GM10248 (cell line): Measurements from ENCODE around the gene MDN1.
A peak's percentile ranks its signal among the peaks of the same experiment; 100 is the strongest.

Source experiments
- CTCF ChIA-PET: fragments of 300-600 bp; sonication (Branson Sonifier 250); formaldehyde crosslinking; extraction: SDS; loops from one replicate; lab custom pipeline; 2021; ENCODE audit warnings: antibody characterized with exemption; lab: Yijun Ruan, JAX
- POLR2A ChIA-PET: fragments of 350-650 bp; sonication (Branson Sonifier 250); formaldehyde crosslinking; extraction: SDS; loops from one replicate; lab custom pipeline; 2020; ENCODE audit warnings: antibody characterized with exemption; lab: Yijun Ruan, JAX
- DNase-seq: peaks from one replicate; pipeline ENCODE4 v3.0.0; 2012; ENCODE audit errors: extremely low spot score
- TF ChIP-seq, protein P1 (sequence below): IDR thresholded peaks from 2 replicates; pipeline ENCODE4 v1.5.1; 2012; ENCODE audit warnings: mild to moderate bottlenecking, low read depth; ENCODE audit errors: extremely low read depth, missing control alignments, control extremely low read depth

Gene MDN1

DNA sequence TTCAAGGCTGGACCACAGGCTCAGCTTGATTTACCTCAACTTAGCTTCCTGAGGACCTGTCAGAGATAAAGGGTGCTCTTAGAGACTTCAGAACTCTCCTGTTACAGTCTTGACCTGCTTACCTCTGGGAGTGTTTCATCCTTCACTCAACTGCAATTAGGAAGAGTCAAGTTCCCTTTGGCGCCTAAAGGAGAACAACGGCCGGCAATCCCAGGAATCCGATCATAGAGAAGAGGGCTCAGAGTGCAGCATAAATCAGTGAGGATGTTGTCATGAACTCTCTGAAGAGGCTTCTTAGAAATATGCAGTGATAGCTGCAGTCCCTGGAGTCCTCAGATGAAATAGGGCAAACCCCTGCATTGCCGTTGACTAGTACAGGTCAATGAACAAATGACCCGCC lies 217.4 kb downstream of the MDN1 start:
- ChIA-PET CTCF (interaction anchor here (1.0 to 2.1 kb wide), 3 partner anchors 9 to 170 kb away, joined by 3 to 5 read pairs (median 5); no protein-coding TSS in a partner anchor), POLR2A (no interaction called here)
- no peak for DNase-seq
- TF ChIP-seq, protein P1, sequence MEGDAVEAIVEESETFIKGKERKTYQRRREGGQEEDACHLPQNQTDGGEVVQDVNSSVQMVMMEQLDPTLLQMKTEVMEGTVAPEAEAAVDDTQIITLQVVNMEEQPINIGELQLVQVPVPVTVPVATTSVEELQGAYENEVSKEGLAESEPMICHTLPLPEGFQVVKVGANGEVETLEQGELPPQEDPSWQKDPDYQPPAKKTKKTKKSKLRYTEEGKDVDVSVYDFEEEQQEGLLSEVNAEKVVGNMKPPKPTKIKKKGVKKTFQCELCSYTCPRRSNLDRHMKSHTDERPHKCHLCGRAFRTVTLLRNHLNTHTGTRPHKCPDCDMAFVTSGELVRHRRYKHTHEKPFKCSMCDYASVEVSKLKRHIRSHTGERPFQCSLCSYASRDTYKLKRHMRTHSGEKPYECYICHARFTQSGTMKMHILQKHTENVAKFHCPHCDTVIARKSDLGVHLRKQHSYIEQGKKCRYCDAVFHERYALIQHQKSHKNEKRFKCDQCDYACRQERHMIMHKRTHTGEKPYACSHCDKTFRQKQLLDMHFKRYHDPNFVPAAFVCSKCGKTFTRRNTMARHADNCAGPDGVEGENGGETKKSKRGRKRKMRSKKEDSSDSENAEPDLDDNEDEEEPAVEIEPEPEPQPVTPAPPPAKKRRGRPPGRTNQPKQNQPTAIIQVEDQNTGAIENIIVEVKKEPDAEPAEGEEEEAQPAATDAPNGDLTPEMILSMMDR = no peak

DNA sequence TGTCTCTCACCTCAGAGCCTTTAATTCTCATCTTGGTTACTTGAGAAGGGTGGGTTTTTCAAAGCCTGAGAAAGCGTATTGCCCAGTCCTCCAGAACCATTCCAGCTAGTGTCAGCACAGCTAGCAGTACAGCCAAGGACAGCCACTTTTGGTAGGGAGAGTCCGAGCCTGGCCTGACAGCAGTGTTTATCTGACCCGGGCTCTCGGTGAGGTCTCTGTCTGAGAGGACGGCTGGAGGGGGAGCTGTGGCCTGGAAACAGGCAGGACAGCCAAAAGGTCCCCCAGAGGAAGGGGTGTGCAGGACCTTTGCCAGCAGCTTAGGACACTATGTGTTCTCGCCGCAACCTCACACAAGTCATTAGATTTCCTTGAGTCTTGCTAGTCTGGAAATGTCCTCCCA lies 219.9 kb downstream of the MDN1 start:
- POLR2A ChIA-PET = no interaction called here
- TF ChIP-seq, protein P1 = no peak
- CTCF ChIA-PET = interaction anchor here (0.7 to 5.1 kb wide), 5 partner anchors 9 to 43 kb away, joined by 3 to 32 read pairs (median 3); no protein-coding TSS in a partner anchor

DNA sequence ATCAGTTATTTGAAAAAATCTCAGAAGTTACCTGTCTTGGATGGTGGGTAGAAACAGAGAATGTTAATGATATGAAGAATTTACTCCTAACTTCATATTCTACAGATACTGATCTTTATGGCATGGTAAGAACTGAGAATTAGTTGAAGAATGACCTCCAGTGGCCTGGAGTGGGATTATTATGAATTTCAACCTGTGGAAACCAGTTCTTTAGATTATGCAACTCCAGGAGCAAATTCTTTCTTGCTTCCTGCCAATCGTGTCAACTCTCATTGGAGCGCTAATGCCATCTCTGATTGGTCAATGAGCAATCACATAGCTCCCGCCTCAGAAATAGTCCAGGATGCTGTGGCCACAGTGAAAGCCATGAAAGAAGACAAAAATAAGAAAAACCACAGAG lies 221.6 kb downstream of the MDN1 start:
- CTCF ChIA-PET = interaction anchor here (0.9 to 5.1 kb wide), 4 partner anchors 12 to 291 kb away, joined by 3 to 32 read pairs (median 10); partner anchors contain the start of gene ANKRD6
- no peak for DNase-seq
- POLR2A ChIA-PET = no interaction called here
- TF ChIP-seq, protein P1 = peak; percentile 20

More for the DNA sequence above, 219.9 kb downstream of the MDN1 start:
- DNase-seq = no peak

- DNase-seq = no peak
- POLR2A ChIA-PET = no interaction called here
- CTCF ChIA-PET = interaction anchor here (1.2 to 5.1 kb wide), 3 partner anchors 12 to 290 kb away, joined by 3 to 32 read pairs (median 16); partner anchors contain the start of gene ANKRD6
- TF ChIP-seq, protein P1 = no peak
These were observed 222.2 kb downstream of the MDN1 start for GRCh38 chr6:89597372-89597771.

- ChIA-PET CTCF (interaction anchor here (4.1 to 5.1 kb wide), 2 partner anchors 13 to 164 kb away, joined by 16 to 32 read pairs; partner anchors contain the start of gene ANKRD6), POLR2A (no interaction called here)
- no peak for DNase-seq
- TF ChIP-seq, protein P1 = no peak
These were observed 223.1 kb downstream of the MDN1 start for GRCh38 chr6:89596484-89596883.

GRCh38 chr6:89596056-89596455 lies 223.5 kb downstream of the MDN1 start:
- peak; percentile 72 for DNase-seq
- POLR2A ChIA-PET = no interaction called here
- CTCF ChIA-PET = interaction anchor here (4.1 to 5.1 kb wide), 2 partner anchors 14 to 164 kb away, joined by 16 to 32 read pairs; partner anchors contain the start of gene ANKRD6
- TF ChIP-seq, protein P1 = no peak
